Right lung (tissue), 5 donors: Measurements from ENCODE around the gene UTS2B. TPM values are rescaled to one million over a fixed set of nuclear protein-coding genes. Genes with fewer than 3 reads are reported as not detected.

Experiments
- DNase-seq, 2 donors: peaks; one replicate each; pipeline ENCODE4 v3.0.0-alpha.2; 2013
- polyA plus RNA-seq, 5 donors: library from polyadenylated mRNA; unstranded; fragments of 120-200 nt; gene quantifications; one replicate each; pipeline versions ENCODE4 v1.2.1 to v1.2.3, GENCODE V29; 2013; ENCODE audit warnings: inconsistent platforms in 1 of 5, low replicate concordance in 1 of 5; ENCODE audit not compliant: insufficient read length in 5 of 5, insufficient read depth in 1 of 5

The UTS2B gene
- polyA plus RNA-seq, 5 donors: 0.34 to 1.7 (median 1.0) TPM

GRCh38 chr3:191353022-191353777 lies 22.9 kb upstream of the UTS2B start:
- DNase-seq: no peak

- no peak for DNase-seq
These were observed 21.7 kb upstream of the UTS2B start for GRCh38 chr3:191352014-191352413.

- DNase-seq: peak in 1 of 2 donors; percentile 20
These were observed 20.2 kb upstream of the UTS2B start for GRCh38 chr3:191350396-191351090.

- DNase-seq: no peak
These were observed 17.8 kb upstream of the UTS2B start for GRCh38 chr3:191348098-191348497.

- no peak for DNase-seq
These were observed 16.9 kb upstream of the UTS2B start for GRCh38 chr3:191347228-191347627.

GRCh38 chr3:191345334-191345733 lies 15.0 kb upstream of the UTS2B start:
- no peak for DNase-seq

- DNase-seq: no peak
These were observed 13.6 kb upstream of the UTS2B start for GRCh38 chr3:191343913-191344312.

- no peak for DNase-seq
These were observed 12.8 kb upstream of the UTS2B start for GRCh38 chr3:191343115-191343514.

- no peak for DNase-seq
These were observed 12.1 kb upstream of the UTS2B start for GRCh38 chr3:191342411-191342810.

GRCh38 chr3:191342006-191342405 lies 11.7 kb upstream of the UTS2B start:
- DNase-seq: no peak

- no peak for DNase-seq
These were observed 10.6 kb upstream of the UTS2B start for GRCh38 chr3:191340966-191341365.

GRCh38 chr3:191340351-191340750 lies 10.0 kb upstream of the UTS2B start:
- DNase-seq: no peak

GRCh38 chr3:191339316-191339917 lies 9.1 kb upstream of the UTS2B start:
- DNase-seq: no peak

- no peak for DNase-seq
These were observed 7.8 kb upstream of the UTS2B start for GRCh38 chr3:191338177-191338488.

- no peak for DNase-seq
These were observed 6.5 kb upstream of the UTS2B start for GRCh38 chr3:191336833-191337232.

- no peak for DNase-seq
These were observed 4.1 kb upstream of the UTS2B start for GRCh38 chr3:191334346-191334893.

GRCh38 chr3:191333298-191333880 lies 3.1 kb upstream of the UTS2B start:
- no peak for DNase-seq

- no peak for DNase-seq
These were observed 1.1 kb upstream of the UTS2B start for GRCh38 chr3:191331388-191331787.

GRCh38 chr3:191330530-191331048 lies 263 bp upstream of the UTS2B start:
- DNase-seq: no peak

GRCh38 chr3:191328962-191329653 lies 1.2 kb downstream of the UTS2B start, which contains the start of gene CCDC50:
Gene CCDC50, plus strand, starts transcription at chr3:191329394. Its CDS starts 281 bp downstream, at chr3:191329675.
- DNase-seq: peak; percentile 71 to 74

GRCh38 chr3:191328383-191328961 lies 1.9 kb downstream of the UTS2B start:
- DNase-seq: peak in 1 of 2 donors; percentile 19
